ENCODE results near the gene SPATA6.

DNA sequence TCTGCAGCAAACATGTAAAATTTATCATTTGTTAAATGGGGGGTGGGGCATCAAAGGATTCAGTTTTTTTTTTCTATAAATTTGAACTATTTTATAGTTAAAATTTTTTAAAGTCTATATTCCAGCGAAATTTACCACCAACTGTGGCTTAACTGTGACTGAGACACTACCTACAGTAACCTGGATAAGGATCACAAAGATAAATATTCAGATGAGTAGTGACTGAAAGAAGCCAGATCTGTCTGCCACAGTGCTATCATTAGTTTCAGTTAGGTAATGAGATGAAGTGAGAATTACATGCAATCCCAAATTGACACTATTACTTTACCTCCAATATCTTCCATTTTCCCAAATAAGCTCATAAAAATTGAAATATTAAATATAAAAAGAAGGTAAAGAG, 5.4 kb downstream of the SPATA6 start:
- no peak for TF ChIP-seq POLR2A (IDR thresholded peaks at IDR 0.05)
- TF ChIP-seq, protein P1, sequence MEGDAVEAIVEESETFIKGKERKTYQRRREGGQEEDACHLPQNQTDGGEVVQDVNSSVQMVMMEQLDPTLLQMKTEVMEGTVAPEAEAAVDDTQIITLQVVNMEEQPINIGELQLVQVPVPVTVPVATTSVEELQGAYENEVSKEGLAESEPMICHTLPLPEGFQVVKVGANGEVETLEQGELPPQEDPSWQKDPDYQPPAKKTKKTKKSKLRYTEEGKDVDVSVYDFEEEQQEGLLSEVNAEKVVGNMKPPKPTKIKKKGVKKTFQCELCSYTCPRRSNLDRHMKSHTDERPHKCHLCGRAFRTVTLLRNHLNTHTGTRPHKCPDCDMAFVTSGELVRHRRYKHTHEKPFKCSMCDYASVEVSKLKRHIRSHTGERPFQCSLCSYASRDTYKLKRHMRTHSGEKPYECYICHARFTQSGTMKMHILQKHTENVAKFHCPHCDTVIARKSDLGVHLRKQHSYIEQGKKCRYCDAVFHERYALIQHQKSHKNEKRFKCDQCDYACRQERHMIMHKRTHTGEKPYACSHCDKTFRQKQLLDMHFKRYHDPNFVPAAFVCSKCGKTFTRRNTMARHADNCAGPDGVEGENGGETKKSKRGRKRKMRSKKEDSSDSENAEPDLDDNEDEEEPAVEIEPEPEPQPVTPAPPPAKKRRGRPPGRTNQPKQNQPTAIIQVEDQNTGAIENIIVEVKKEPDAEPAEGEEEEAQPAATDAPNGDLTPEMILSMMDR (IDR thresholded peaks at IDR 0.05) = no peak
